H1 (cell line): ENCODE data around the gene USP51. TPM values are rescaled to one million over a fixed set of nuclear protein-coding genes. Genes with fewer than 3 reads are reported as not detected.

Experiments used
- CHD2 ChIP-seq: IDR thresholded peaks from 2 replicates; pipeline ENCODE4 v1.6.1; 2012; ENCODE audit warnings: low read length, improper control_type of control experiment
- FOSL1 ChIP-seq: IDR thresholded peaks from 2 replicates; pipeline ENCODE4 v1.6.1; 2011; ENCODE audit warnings: mild to moderate bottlenecking, low read depth, low read length, moderate library complexity; ENCODE audit not compliant: insufficient read depth
- KDM4A ChIP-seq: IDR thresholded peaks from one replicate; pipeline ENCODE4 v1.7.1; 2012; ENCODE audit warnings: low read depth, mild to moderate bottlenecking, moderate library complexity, low read length, inconsistent platforms; ENCODE audit not compliant: severe bottlenecking
- POLR2AphosphoS5 ChIP-seq: IDR thresholded peaks from 2 replicates; pipeline ENCODE4 v1.6.1; 2011; ENCODE audit warnings: low read depth, low read length
- RBBP5 ChIP-seq: IDR thresholded peaks from 2 replicates; pipeline ENCODE4 v1.7.1; 2012; ENCODE audit warnings: low read depth, mild to moderate bottlenecking, inconsistent platforms, low read length, moderate library complexity, borderline replicate concordance
- SIRT6 ChIP-seq: IDR thresholded peaks from one replicate; pipeline ENCODE4 v1.7.1; 2012; ENCODE audit warnings: low read length, inconsistent platforms
- SP4 ChIP-seq: IDR thresholded peaks from 2 replicates; pipeline ENCODE4 v1.6.1; 2012; ENCODE audit warnings: low read length, inconsistent platforms
- TAF1 ChIP-seq: IDR thresholded peaks from 2 replicates; pipeline ENCODE4 v1.6.1; 2011; ENCODE audit warnings: mild to moderate bottlenecking, low read depth, low read length
- polyA plus RNA-seq, 7 experiments: library from polyadenylated mRNA; depleted of rRNA in 3 of 7; stranded (reverse) in 5 of 7; unstranded in 2 of 7; fragments of >200 nt in 5 of 7; fragments of 200-250 nt in 2 of 7; gene quantifications; 1 replicate in 5 of 7; 2 replicates in 1 of 7; 4 replicates in 1 of 7; pipeline versions ENCODE4 v1.2.1 to v1.2.3, GENCODE V29; 2011 to 2013; ENCODE audit warnings: missing spikeins in 2 of 7, mixed read lengths in 2 of 7
- total RNA-seq: library from RNA; stranded (reverse); fragmentation: NEBNext Ultra II Directional; extraction: Animal tissue kit (Norgen Biotek cat#: 25700); gene quantifications from 2 replicates; pipeline ENCODE4 v1.2.1, GENCODE V29; 2021

Gene USP51
- total and polyA plus RNA-seq, 2 of the 8 experiments (the other 6 are each of a cell fraction or from before 2014, with no cell fraction given), result 5.2 to 5.6 TPM

DNA sequence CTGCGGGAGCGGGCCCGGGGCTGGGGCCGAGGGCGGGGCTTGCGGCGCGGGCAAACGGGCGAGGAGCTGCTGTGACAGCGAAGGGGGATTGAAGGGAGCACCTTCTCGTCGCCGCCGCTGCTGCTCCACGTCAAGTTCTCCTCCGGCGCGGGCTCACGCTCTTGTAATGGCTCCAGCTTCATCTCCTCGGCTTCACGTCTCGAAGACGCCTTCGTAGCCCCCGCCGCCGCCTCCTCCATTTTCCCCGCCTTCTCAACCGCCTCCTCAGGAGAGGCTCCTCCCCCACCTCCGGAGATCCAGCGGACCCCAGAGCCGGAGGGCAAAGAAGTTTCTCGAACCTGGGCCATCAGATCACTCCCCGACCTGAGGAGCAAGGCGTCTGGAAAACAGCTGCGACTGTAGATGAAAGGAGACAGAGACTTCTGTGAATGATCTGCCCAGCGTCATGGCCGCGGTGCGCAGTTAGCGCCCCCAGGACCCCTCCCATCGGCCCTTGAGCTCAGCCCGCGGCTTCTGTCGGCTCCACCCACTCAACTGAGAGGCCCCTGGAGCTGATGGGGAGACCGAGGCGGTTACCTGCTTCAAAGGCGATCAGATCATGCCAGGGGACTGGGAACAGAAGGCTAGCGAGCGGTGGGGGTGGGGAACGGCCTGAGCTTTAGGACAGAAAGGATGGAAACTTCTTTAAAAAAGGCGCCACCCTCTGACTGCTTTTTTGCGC is 895 bp downstream of the USP51 start (continued):
- TF ChIP-seq KDM4A, result peak; percentile 54
- no peak for TF ChIP-seq SIRT6
- TF ChIP-seq CHD2, result no peak
- TF ChIP-seq RBBP5, result 0 out of 2 replicates have a peak, but pooled peaks have one; percentile 55
- no peak for TF ChIP-seq SP4
- peak; percentile 33; the same call in 1 of the 2 replicates for TF ChIP-seq POLR2AphosphoS5
- TF ChIP-seq TAF1, result peak; percentile 59
- no peak for TF ChIP-seq FOSL1
